Lower leg skin (tissue), 4 donors: Measurements from ENCODE around the gene RNASEH2A. TPM values are rescaled to one million over a fixed set of nuclear protein-coding genes. Genes with fewer than 3 reads are reported as not detected.
A peak's percentile ranks its signal among the peaks of the same experiment; 100 is the strongest.
"Not testable (repeated sequence)": the region's sequence is repeated elsewhere in the genome, so short reads cannot be mapped to it uniquely, and the experiment has no call there.

Experiments
- DNase-seq, 2 donors: peaks; one replicate each; pipeline ENCODE4 v3.0.0-alpha.2; 2019; ENCODE audit warnings: low spot score in 2 of 2
- H3K4me3 ChIP-seq: fragments of 200-600 bp; sonication (generic); 2 replicates; pipeline ENCODE4 v1.5.1; 2017; ENCODE audit warnings: mild to moderate bottlenecking, low read depth; ENCODE audit not compliant: poor library complexity, severe bottlenecking
- CTCF ChIP-seq, 3 donors: fragments of 450-650 bp; IDR thresholded peaks; one replicate each; pipeline ENCODE4 v1.5.1; 2016; ENCODE audit warnings: antibody characterized with exemption in 3 of 3, mild to moderate bottlenecking in 3 of 3, moderate library complexity in 2 of 3
- POLR2A ChIP-seq, 2 donors: fragments of 450-650 bp; IDR thresholded peaks; one replicate each; pipeline ENCODE4 v1.6.1; 2016 to 2017; ENCODE audit warnings: antibody characterized with exemption in 2 of 2, mild to moderate bottlenecking in 1 of 2, moderate library complexity in 1 of 2
- WGBS, 2 donors: methylation state at CpG; one replicate each; pipeline ENCODE4 v1.1.5; 2018; 5-methylcytosine and 5-hydroxymethylcytosine counted together
- intact Hi-C: fragments of 100-400 bp; cut with DNase I; formaldehyde crosslinking; loops from one replicate; pipeline ENCODE4 v1.15.0; 2023; ENCODE audit warnings: low total_unique reads
- total RNA-seq, 4 donors: library from RNA; depleted of rRNA; stranded (reverse); fragments of >200 nt; gene quantifications; one replicate each; pipeline ENCODE4 v1.1.0, GENCODE V29; 2016

Gene RNASEH2A
- total RNA-seq, 4 donors from 2014 or later = 3.3 to 7.8 (median 5.9) TPM

GRCh38 chr19:12842511-12842910 lies 36.1 kb downstream of the RNASEH2A start:
- intact Hi-C loops = loop anchor here (5.0 kb wide), 1 partner anchor 75 kb away; no protein-coding TSS in a partner anchor
- no peak for TF ChIP-seq CTCF (IDR thresholded peaks at IDR 0.05)
- no peak for TF ChIP-seq POLR2A (IDR thresholded peaks at IDR 0.05)
- WGBS, 2 donors = 92% methylated on average over 18 of the region's 18 CpGs
- H3K4me3 ChIP-seq = no peak overlapping the region
- no peak for DNase-seq

DNA sequence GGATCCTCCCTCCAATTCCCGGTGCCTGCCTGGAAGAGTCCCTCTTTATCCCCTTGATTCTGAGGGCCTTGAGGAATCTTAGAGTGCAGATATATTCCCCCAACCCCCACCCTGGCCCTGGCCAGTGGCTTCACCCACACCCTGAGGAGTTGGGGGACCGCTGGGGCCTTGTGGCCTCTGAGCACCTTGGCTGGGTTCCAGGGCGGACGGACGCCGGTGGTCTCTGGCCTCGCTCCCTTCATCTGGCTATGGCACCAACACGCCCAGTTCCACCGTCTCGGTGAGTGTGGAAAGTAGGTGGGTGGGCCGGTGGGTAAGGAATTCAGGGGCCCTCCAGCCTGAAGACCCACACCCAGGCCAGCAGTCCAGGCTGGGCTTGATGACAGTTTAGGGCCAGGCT lies 36.9 kb downstream of the RNASEH2A start:
- 77 to 85% methylated on average over 1 to 11 of the region's 11 CpGs for WGBS, 2 donors
- no peak overlapping the region for H3K4me3 ChIP-seq
- TF ChIP-seq CTCF (IDR thresholded peaks at IDR 0.05) (no peak), POLR2A (IDR thresholded peaks at IDR 0.05) (no peak)
- no peak for DNase-seq
- intact Hi-C loops = loop anchor here (5.0 kb wide), 1 partner anchor 76 kb away; no protein-coding TSS in a partner anchor

DNA sequence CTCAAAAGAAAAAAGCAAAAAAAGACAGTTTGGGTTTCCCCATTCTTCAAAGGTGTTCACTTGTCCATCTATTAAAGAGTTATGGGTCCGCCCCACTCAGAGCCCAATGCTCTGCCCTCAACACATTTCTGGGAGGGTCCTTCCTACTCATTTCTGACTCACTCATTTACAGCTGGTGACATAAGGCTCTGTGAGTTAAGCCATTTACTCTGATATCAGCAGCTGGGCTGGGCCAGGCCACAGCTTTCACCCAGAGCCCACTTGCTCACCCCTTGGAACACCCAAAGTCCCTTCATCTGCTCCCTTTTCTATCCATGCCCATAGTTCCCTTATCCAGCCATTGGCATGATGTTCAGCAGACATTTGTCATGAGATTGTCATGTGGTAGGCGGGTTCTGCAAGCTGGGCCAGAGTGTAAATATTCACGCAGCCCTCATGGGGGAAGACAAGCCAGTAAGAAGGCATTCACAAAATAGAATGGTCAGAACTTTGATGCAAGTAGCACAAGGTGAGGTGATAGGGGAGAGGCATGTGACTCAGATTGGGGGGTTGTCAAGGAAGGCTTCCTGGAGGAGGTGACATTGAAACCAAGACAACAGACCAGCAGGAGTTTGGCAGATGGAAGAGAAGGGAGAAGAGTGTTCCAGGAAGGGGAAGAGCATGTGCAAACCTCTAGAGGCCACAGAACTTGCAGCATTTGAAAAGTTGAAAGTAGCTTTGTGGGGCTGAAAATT lies 37.8 kb downstream of the RNASEH2A start:
- no peak overlapping the region for H3K4me3 ChIP-seq
- 80 to 87% methylated on average over 3 of the region's 3 CpGs for WGBS, 2 donors
- TF ChIP-seq CTCF (IDR thresholded peaks at IDR 0.05) (no peak), POLR2A (IDR thresholded peaks at IDR 0.05) (no peak)
- DNase-seq = no peak
- intact Hi-C loops = loop anchor here (5.0 kb wide), 1 partner anchor 77 kb away; no protein-coding TSS in a partner anchor

DNA sequence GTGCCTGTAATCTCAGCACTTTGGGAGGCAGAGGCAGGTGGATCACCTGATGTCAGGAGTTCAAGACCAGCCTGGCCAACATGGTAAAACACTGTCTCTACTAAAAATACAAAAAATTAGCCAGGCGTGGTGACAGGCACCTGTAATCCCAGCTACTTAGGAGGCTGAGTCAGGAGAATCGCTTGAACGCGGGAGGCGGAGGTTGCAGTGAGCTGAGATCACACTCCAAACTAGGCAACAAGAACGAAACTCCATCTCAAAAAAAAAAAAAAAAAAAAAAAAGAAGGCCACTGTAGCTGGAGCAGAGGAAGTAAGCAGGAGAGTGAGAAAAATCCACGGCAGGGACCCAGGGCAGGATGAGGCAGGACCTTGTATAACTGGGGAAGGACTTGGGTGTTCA lies 40.2 kb downstream of the RNASEH2A start:
- intact Hi-C loops, DNase-seq, H3K4me3 ChIP-seq: not testable (repeated sequence)
- 76 to 84% methylated on average over 6 to 7 of the region's 7 CpGs for WGBS, 2 donors

- TF ChIP-seq POLR2A (IDR thresholded peaks at IDR 0.05) (no peak), CTCF (IDR thresholded peaks at IDR 0.05) (peak in 1 of 3 donors; percentile 97)
- H3K4me3 ChIP-seq = no peak overlapping the region
- DNase-seq = peak; percentile 67 to 96
- 15 to 21% methylated on average over 26 to 60 of the region's 69 CpGs for WGBS, 2 donors
- intact Hi-C loops = no loop called here
These were observed 41.1 kb downstream of the RNASEH2A start for GRCh38 chr19:12847159-12848139.

- H3K4me3 ChIP-seq = no peak overlapping the region
- WGBS, 2 donors = 73 to 74% methylated on average over 1 of the region's 1 CpG
- DNase-seq = no peak
- TF ChIP-seq CTCF (IDR thresholded peaks at IDR 0.05) (no peak), POLR2A (IDR thresholded peaks at IDR 0.05) (no peak)
- intact Hi-C loops = no loop called here
These were observed 50.3 kb downstream of the RNASEH2A start for GRCh38 chr19:12856653-12857052.
